ENCODE measurements around the gene ERF. TPM values are rescaled to one million over a fixed set of nuclear protein-coding genes. Genes with fewer than 3 reads are reported as not detected.

Gene ERF
- 21.1 and 31.9 TPM in 2 replicates for total RNA-seq

GRCh38 chr19:42254850-42255765 is at the start of gene ERF:
TSS of gene ERF (minus strand) at chr19:42255128. CDS start at chr19:42254999, 129 bp downstream.

GRCh38 chr19:42301646-42302203 is 46.8 kb upstream of the ERF start, which contains the start of gene PRR19:
TSS of gene PRR19 (plus strand) at chr19:42302132. CDS start at chr19:42309585, 7,453 bp downstream.

GRCh38 chr19:42268704-42269477 is 14.0 kb upstream of the ERF start, which contains the start of gene CIC:
TSS of gene CIC (plus strand) at chr19:42269252. CDS start at chr19:42271784, 2,532 bp downstream.

GRCh38 chr19:42242512-42243409 is 12.2 kb downstream of the ERF start, which contains the start of gene GSK3A:
TSS of gene GSK3A (minus strand) at chr19:42242602. CDS start at chr19:42242465, 137 bp downstream.

GRCh38 chr19:42219812-42220750 is 34.8 kb downstream of the ERF start, which contains the start of gene ZNF526:
TSS of gene ZNF526 (plus strand) at chr19:42220312. CDS start at chr19:42224404, 4,092 bp downstream.

GRCh38 chr19:42217520-42218437 is 37.1 kb downstream of the ERF start, which contains the start of gene DEDD2:
TSS of gene DEDD2 (minus strand) at chr19:42217677. CDS start at chr19:42217007, 670 bp downstream.

Other genes starting within 250 kb of the ERF start
- gene GRIK5, start 184.9 kb downstream of the ERF start, total RNA-seq, result 2.3 and 4.3 TPM in 2 replicates
- gene ZNF574, start 179.0 kb downstream of the ERF start, total RNA-seq, result 10.9 and 11.0 TPM in 2 replicates
- under 0.01 and 0.15 TPM in 2 replicates for gene POU2F2, start 122.7 kb downstream of the ERF start, total RNA-seq
- 12.7 and 24.3 TPM in 2 replicates for gene DEDD2, start 37.5 kb downstream of the ERF start, total RNA-seq
- gene ZNF526, start 34.8 kb downstream of the ERF start, total RNA-seq, result 8.8 and 10.2 TPM in 2 replicates
- gene GSK3A, start 12.5 kb downstream of the ERF start, total RNA-seq, result 12.9 and 13.6 TPM in 2 replicates
- 11.0 and 21.6 TPM in 2 replicates for gene CIC, start 14.1 kb upstream of the ERF start, total RNA-seq
- gene PRR19, start 47.0 kb upstream of the ERF start, total RNA-seq, result not detected in 2 replicates
- 36.9 and 48.1 TPM in 2 replicates for gene PAFAH1B3, start 47.5 kb upstream of the ERF start, total RNA-seq
- gene TMEM145, start 58.2 kb upstream of the ERF start, total RNA-seq, result not detected in 2 replicates
- gene MEGF8, start 70.5 kb upstream of the ERF start, total RNA-seq, result 16.3 and 17.9 TPM in 2 replicates
- gene CNFN, start 135.2 kb upstream of the ERF start, total RNA-seq, result not detected in 2 replicates
- 2.4 and 3.2 TPM in 2 replicates for gene LIPE, start 172.3 kb upstream of the ERF start, total RNA-seq
- gene CXCL17, start 187.8 kb upstream of the ERF start, total RNA-seq, result not detected in 2 replicates

Measured in epithelial cell of umbilical artery (primary cell).